Measurements from ENCODE around the gene CERS1.

- TF ChIP-seq CTCF (IDR thresholded peaks at IDR 0.05): no peak
- no peak for TF ChIP-seq POLR2A (IDR thresholded peaks at IDR 0.05)
- no peak for TF ChIP-seq POLR2AphosphoS5 (IDR thresholded peaks at IDR 0.05)
These were observed 4.9 kb upstream of the CERS1 start for GRCh38 chr19:18900700-18901481.
